Epithelial cell of proximal tubule (primary cell): ENCODE results near the gene CTNNA2. TPM values are rescaled to one million over a fixed set of nuclear protein-coding genes. Genes with fewer than 3 reads are reported as not detected.

Experiments
- DNase-seq: peaks from one replicate; pipeline ENCODE4 v3.0.0-alpha.2; 2011; ENCODE audit warnings: low read depth
- H3K4me3 ChIP-seq: 2 replicates; pipeline ENCODE4 v1.5.1; 2011; ENCODE audit warnings: low read depth, mild to moderate bottlenecking, low read length
- total RNA-seq: library from RNA; depleted of rRNA; stranded (reverse); fragments of >200 nt; gene quantifications from 2 replicates; pipeline ENCODE4 v1.2.3, GENCODE V29; 2015
- TF ChIP-seq, protein P1 (sequence below): conservative IDR thresholded peaks from 2 replicates; pipeline ENCODE4 v1.5.1; 2012; ENCODE audit warnings: low read depth, mild to moderate bottlenecking, low read length

CTNNA2 gene
- total RNA-seq, 1 donor from 2014 or later, result 0.06 TPM

DNA sequence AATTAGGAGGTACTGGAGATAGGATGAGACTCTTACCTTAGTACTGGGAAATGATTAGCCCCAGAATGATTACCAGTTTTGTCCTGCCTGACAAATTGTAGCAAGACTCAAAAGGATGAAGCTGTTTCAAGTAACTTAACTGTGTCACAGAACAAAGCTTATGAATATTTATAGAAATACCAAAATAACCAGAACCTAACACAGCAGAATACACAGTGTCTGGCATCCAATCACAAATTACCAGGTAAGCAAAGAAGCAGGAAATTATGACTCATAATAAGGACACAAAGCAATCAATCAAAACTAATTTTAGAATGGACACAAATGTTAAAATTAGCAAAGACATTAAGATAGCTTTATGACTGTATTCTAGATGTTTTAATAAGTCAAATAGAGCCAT lies 91.9 kb downstream of the CTNNA2 start:
- TF ChIP-seq, protein P1, sequence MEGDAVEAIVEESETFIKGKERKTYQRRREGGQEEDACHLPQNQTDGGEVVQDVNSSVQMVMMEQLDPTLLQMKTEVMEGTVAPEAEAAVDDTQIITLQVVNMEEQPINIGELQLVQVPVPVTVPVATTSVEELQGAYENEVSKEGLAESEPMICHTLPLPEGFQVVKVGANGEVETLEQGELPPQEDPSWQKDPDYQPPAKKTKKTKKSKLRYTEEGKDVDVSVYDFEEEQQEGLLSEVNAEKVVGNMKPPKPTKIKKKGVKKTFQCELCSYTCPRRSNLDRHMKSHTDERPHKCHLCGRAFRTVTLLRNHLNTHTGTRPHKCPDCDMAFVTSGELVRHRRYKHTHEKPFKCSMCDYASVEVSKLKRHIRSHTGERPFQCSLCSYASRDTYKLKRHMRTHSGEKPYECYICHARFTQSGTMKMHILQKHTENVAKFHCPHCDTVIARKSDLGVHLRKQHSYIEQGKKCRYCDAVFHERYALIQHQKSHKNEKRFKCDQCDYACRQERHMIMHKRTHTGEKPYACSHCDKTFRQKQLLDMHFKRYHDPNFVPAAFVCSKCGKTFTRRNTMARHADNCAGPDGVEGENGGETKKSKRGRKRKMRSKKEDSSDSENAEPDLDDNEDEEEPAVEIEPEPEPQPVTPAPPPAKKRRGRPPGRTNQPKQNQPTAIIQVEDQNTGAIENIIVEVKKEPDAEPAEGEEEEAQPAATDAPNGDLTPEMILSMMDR, result no peak
- no peak overlapping the region for H3K4me3 ChIP-seq
- DNase-seq, result no peak

DNA sequence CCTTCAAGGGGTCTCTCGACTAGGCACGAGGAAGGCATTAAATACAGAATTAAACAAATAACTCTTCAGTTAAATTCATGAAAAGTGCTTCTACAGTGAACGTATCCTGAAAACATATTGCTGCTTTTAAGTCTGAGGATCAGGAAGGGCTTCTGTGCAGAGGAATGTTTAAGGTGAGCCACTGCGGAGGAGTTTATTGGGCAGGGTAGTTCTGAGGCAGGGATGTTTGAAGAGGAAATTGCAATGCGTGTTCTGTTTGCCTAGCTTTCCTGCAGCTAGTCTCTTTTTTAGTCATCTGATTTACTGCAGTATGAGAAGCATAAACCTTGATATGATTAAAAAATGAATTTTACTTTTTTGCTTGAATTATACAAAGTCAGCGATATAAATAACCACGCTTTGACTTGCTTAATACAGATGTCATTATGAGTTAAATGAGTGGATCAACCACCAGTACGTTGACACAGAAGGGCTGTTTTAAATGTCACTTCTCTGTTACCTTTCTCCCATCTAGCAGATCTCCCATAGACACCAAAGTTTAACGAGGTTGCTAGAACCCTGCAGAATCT lies 98.7 kb downstream of the CTNNA2 start:
- no peak overlapping the region for H3K4me3 ChIP-seq
- TF ChIP-seq, protein P1, result no peak
- no peak for DNase-seq

DNA sequence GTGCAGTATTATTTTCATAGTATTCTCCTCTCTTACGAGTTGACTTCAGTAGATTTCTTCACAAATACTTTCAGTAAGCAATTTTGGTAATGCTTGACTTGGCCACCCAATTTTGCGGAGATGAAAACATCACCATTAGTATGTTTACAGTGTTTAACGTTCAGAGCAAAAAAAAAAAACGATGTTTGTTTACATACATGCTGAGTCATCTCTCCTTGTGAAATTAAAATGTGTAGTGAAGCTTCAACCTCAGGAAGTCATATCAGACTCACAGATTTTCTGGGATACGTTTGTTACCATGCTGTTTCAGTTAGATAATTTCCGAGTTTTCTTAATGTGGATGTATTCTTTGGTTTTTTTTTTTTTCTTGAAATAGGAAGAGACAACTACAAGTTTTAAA lies 100.1 kb downstream of the CTNNA2 start:
- TF ChIP-seq, protein P1, result no peak
- no peak overlapping the region for H3K4me3 ChIP-seq
- no peak for DNase-seq

DNA sequence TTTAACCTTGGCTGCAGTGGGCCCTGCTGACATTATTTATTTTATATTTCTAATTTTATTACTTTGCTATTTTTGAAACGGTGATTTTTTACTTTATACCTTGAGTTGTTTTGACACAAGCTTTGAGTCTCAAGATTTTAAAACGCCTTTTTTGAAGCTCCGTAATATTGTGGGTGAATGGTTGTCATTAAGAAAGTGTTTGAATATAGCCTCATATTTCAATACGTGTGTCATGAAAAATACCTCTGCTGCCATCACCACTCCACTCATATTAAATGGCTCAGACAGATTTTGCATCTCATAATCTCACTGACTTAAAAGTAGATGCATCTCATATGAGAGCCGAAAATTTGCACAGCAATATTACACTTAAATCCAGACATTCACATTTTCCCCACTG lies 106.6 kb downstream of the CTNNA2 start:
- TF ChIP-seq, protein P1, result no peak
- H3K4me3 ChIP-seq, result no peak overlapping the region
- no peak for DNase-seq

DNA sequence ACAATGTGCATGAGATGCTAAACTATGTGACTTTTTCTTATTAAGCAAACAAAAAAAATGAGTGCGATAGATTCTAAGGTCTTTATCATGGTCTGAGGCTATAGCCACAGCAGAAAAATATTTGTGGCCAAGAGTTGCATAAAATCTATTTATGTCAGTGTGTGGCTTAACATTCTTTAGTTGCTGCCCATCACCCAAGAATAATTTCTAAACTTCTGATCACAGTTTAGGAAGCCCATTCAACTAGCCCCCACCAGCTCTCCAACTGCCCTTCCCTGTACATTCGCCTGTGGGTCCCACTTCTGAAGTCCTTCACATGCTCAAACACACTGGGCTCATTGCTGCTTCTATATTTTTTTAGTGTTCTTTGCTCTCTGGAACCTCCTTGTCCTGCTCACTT lies 107.1 kb downstream of the CTNNA2 start:
- no peak for DNase-seq
- H3K4me3 ChIP-seq, result no peak overlapping the region
- TF ChIP-seq, protein P1, result no peak

DNA sequence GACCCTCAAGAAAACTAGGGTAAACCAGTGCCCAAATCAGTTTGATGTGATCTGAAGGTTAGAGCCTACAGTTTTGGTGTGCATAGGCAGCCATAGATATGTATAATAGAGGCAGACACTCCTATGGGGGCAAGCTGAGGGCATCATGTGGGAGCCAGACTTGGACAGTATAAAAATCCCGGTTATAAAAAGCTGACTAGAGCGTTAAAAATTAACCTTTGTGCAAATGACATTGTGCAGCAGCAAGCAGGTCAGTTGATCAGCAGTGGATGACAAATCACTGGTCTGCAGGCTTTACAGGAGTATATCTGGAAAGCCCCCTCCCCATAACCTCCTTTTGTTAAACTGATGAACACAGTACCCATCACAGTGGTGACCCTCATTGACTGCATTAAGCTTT lies 107.8 kb downstream of the CTNNA2 start:
- TF ChIP-seq, protein P1, result no peak
- no peak for DNase-seq
- no peak overlapping the region for H3K4me3 ChIP-seq

DNA sequence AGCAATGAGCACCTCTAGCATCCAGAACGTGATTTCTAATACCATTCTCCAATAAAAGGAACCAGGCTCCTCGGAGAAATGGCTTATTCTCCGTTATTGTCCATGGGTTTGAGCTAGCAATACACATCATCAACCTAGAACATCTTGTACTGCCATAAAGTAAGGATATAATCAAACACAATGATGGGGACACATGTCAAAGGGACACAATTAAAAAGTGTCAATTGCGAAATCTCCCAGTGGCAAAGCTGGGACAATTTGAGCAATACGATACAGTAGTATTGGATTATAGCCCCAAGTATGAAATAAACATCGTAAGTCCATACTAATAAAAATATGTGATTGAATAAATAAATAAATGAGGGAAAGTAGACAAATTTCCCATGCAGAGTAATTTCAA lies 108.4 kb downstream of the CTNNA2 start:
- no peak for DNase-seq
- H3K4me3 ChIP-seq, result no peak overlapping the region
- TF ChIP-seq, protein P1, result no peak
